Measurements from ENCODE around the gene POLG2. TPM values are rescaled to one million over a fixed set of nuclear protein-coding genes. Genes with fewer than 3 reads are reported as not detected.

The POLG2 gene
- total and polyA plus RNA-seq, 9 of the 15 experiments (the other 6 are each of a cell fraction or from before 2014, with no cell fraction given) = 13.4 to 44.8 (median 37.0) TPM

DNA sequence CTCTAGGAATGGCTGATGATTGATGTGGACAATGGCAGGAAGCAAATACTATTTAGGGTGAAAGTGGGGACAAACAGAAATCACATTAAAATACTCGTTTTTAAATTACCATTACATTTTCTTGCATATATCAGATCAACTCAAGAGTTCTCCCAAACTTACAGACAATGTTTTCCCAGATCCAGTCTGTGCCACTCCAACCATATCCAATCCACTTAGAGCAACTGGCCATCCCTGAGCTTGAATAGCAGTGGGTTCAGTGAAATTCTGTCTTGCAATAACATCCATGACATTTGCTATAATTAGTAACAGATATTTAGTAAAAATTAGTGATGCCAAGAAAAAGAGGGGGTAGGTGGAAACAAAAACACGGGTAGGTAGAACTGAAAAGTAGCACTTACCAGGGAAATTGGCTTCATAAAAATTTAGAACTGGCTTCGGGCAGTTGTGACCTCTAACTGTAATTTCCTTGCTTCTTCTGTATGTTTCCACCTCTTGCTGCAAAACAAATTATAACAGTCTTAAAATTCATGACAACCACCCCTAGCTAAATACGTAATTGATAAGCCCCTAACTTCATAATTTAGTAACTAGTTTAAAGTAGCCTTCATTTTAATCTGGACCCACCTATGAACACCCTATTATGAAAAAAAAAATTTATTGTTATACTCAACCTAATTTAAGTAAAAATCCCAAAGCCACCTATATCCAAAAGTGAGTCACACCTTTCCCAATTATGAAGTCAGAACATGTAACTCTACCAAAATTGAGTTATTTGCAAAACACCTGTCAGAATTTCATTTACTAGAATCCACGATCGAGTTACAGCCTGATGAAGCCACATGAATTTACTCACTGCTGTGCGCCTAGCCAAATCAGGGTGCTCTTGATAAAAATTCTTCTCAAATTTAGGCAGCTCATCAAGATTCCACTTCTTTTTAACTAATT is 7.2 kb upstream of the POLG2 start (continued):
- TF ChIP-seq, protein P1, sequence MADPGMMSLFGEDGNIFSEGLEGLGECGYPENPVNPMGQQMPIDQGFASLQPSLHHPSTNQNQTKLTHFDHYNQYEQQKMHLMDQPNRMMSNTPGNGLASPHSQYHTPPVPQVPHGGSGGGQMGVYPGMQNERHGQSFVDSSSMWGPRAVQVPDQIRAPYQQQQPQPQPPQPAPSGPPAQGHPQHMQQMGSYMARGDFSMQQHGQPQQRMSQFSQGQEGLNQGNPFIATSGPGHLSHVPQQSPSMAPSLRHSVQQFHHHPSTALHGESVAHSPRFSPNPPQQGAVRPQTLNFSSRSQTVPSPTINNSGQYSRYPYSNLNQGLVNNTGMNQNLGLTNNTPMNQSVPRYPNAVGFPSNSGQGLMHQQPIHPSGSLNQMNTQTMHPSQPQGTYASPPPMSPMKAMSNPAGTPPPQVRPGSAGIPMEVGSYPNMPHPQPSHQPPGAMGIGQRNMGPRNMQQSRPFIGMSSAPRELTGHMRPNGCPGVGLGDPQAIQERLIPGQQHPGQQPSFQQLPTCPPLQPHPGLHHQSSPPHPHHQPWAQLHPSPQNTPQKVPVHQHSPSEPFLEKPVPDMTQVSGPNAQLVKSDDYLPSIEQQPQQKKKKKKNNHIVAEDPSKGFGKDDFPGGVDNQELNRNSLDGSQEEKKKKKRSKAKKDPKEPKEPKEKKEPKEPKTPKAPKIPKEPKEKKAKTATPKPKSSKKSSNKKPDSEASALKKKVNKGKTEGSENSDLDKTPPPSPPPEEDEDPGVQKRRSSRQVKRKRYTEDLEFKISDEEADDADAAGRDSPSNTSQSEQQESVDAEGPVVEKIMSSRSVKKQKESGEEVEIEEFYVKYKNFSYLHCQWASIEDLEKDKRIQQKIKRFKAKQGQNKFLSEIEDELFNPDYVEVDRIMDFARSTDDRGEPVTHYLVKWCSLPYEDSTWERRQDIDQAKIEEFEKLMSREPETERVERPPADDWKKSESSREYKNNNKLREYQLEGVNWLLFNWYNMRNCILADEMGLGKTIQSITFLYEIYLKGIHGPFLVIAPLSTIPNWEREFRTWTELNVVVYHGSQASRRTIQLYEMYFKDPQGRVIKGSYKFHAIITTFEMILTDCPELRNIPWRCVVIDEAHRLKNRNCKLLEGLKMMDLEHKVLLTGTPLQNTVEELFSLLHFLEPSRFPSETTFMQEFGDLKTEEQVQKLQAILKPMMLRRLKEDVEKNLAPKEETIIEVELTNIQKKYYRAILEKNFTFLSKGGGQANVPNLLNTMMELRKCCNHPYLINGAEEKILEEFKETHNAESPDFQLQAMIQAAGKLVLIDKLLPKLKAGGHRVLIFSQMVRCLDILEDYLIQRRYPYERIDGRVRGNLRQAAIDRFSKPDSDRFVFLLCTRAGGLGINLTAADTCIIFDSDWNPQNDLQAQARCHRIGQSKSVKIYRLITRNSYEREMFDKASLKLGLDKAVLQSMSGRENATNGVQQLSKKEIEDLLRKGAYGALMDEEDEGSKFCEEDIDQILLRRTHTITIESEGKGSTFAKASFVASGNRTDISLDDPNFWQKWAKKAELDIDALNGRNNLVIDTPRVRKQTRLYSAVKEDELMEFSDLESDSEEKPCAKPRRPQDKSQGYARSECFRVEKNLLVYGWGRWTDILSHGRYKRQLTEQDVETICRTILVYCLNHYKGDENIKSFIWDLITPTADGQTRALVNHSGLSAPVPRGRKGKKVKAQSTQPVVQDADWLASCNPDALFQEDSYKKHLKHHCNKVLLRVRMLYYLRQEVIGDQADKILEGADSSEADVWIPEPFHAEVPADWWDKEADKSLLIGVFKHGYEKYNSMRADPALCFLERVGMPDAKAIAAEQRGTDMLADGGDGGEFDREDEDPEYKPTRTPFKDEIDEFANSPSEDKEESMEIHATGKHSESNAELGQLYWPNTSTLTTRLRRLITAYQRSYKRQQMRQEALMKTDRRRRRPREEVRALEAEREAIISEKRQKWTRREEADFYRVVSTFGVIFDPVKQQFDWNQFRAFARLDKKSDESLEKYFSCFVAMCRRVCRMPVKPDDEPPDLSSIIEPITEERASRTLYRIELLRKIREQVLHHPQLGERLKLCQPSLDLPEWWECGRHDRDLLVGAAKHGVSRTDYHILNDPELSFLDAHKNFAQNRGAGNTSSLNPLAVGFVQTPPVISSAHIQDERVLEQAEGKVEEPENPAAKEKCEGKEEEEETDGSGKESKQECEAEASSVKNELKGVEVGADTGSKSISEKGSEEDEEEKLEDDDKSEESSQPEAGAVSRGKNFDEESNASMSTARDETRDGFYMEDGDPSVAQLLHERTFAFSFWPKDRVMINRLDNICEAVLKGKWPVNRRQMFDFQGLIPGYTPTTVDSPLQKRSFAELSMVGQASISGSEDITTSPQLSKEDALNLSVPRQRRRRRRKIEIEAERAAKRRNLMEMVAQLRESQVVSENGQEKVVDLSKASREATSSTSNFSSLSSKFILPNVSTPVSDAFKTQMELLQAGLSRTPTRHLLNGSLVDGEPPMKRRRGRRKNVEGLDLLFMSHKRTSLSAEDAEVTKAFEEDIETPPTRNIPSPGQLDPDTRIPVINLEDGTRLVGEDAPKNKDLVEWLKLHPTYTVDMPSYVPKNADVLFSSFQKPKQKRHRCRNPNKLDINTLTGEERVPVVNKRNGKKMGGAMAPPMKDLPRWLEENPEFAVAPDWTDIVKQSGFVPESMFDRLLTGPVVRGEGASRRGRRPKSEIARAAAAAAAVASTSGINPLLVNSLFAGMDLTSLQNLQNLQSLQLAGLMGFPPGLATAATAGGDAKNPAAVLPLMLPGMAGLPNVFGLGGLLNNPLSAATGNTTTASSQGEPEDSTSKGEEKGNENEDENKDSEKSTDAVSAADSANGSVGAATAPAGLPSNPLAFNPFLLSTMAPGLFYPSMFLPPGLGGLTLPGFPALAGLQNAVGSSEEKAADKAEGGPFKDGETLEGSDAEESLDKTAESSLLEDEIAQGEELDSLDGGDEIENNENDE (IDR thresholded peaks at IDR 0.05; ENCODE audit: low read depth, low read length) = no peak
- TF ChIP-seq U2AF1 (optimal IDR thresholded peaks at IDR 0.05; ENCODE audit: low read depth, low read length) (peak; percentile 43), ZSCAN32 (CRISPR knock-in tag; IDR thresholded peaks at IDR 0.05) (no peak), POLR2AphosphoS5 (IDR thresholded peaks at IDR 0.05; ENCODE audit: control insufficient read depth, insufficient read depth, low read depth, low read length) (peak; percentile 37; the same call in 1 of the 2 replicates), RBM22 (IDR thresholded peaks at IDR 0.05; ENCODE audit: low read depth, low read length, poor library complexity, severe bottlenecking) (peak; percentile 73), CAMTA2 (CRISPR knock-in tag; conservative IDR thresholded peaks at IDR 0.05) (no peak), ESRRB (CRISPR knock-in tag; IDR thresholded peaks at IDR 0.05; ENCODE audit: borderline replicate concordance) (no peak), MXI1 (IDR thresholded peaks at IDR 0.05; ENCODE audit: low read depth, low read length) (0 out of 2 replicates have a peak, but pooled peaks have one; percentile 8), ZNF639 (CRISPR knock-in tag; conservative IDR thresholded peaks at IDR 0.05 in 1 of 2, IDR thresholded peaks at IDR 0.05 in 1 of 2) (0 out of 4 replicates have a peak, but pooled peaks of 1 of the 2 experiments have one; percentile 6)
